SIG-M5 (cell line): ENCODE results near the gene TNP2.

Experiments used
- DNase-seq: peaks from one replicate; lab custom pipeline; 2025; lab: John Stamatoyannopoulos, UW

The TNP2 gene

GRCh38 chr16:11255737-11256660 lies 13.1 kb downstream of the TNP2 start, which contains the start of gene SOCS1:
Gene SOCS1, minus strand, starts transcription at chr16:11256204. Its CDS starts 726 bp downstream, at chr16:11255478.
- DNase-seq: no peak

GRCh38 chr16:11254913-11255736 lies 14.0 kb downstream of the TNP2 start:
- no peak for DNase-seq

GRCh38 chr16:11253995-11254912 lies 14.9 kb downstream of the TNP2 start:
- no peak for DNase-seq

GRCh38 chr16:11253009-11253994 lies 15.8 kb downstream of the TNP2 start:
- DNase-seq: no peak

GRCh38 chr16:11252482-11252931 lies 16.6 kb downstream of the TNP2 start:
- DNase-seq: no peak

- DNase-seq: no peak
These were observed 17.3 kb downstream of the TNP2 start for GRCh38 chr16:11251525-11252481.

- no peak for DNase-seq
These were observed 18.2 kb downstream of the TNP2 start for GRCh38 chr16:11250786-11251524.

- no peak for DNase-seq
These were observed 18.9 kb downstream of the TNP2 start for GRCh38 chr16:11250091-11250785.

GRCh38 chr16:11249233-11250061 lies 19.7 kb downstream of the TNP2 start:
- no peak for DNase-seq

GRCh38 chr16:11248133-11248532 lies 21.0 kb downstream of the TNP2 start:
- no peak for DNase-seq

- no peak for DNase-seq
These were observed 23.1 kb downstream of the TNP2 start for GRCh38 chr16:11245988-11246387.

GRCh38 chr16:11245222-11245737 lies 23.8 kb downstream of the TNP2 start:
- no peak for DNase-seq

- DNase-seq: no peak
These were observed 26.5 kb downstream of the TNP2 start for GRCh38 chr16:11242658-11243057.

GRCh38 chr16:11241480-11242204 lies 27.5 kb downstream of the TNP2 start:
- DNase-seq: no peak

GRCh38 chr16:11240636-11241473 lies 28.3 kb downstream of the TNP2 start:
- DNase-seq: no peak
